HG02973 (cell line): ENCODE measurements around the gene SIM2.

Experiments used
- ATAC-seq: cut with Tn5 transposase; IDR thresholded peaks from one replicate; pipeline ENCODE4 v1.9.1; 2021; ENCODE audit warnings: moderate library complexity; ENCODE audit not compliant: unreplicated experiment

Gene SIM2

GRCh38 chr21:36713746-36714145, 14.8 kb downstream of the SIM2 start:
- ATAC-seq, result no peak

GRCh38 chr21:36716387-36716786, 17.5 kb downstream of the SIM2 start:
- no peak for ATAC-seq

- no peak for ATAC-seq
These were observed 17.9 kb downstream of the SIM2 start for GRCh38 chr21:36716836-36717235.

GRCh38 chr21:36717976-36718375, 19.1 kb downstream of the SIM2 start:
- no peak for ATAC-seq

GRCh38 chr21:36718951-36719501, 20.1 kb downstream of the SIM2 start:
- no peak for ATAC-seq

- ATAC-seq, result no peak
These were observed 20.7 kb downstream of the SIM2 start for GRCh38 chr21:36719614-36720013.

- ATAC-seq, result no peak
These were observed 22.9 kb downstream of the SIM2 start for GRCh38 chr21:36721817-36722216.

- ATAC-seq, result no peak
These were observed 23.8 kb downstream of the SIM2 start for GRCh38 chr21:36722370-36723368.

- ATAC-seq, result no peak
These were observed 24.5 kb downstream of the SIM2 start for GRCh38 chr21:36723371-36723881.

GRCh38 chr21:36724660-36725059, 25.7 kb downstream of the SIM2 start:
- ATAC-seq, result no peak

GRCh38 chr21:36725793-36726386, 27.0 kb downstream of the SIM2 start:
- ATAC-seq, result no peak

- no peak for ATAC-seq
These were observed 29.0 kb downstream of the SIM2 start for GRCh38 chr21:36727866-36728265.

- ATAC-seq, result no peak
These were observed 29.6 kb downstream of the SIM2 start for GRCh38 chr21:36728371-36729111.

- ATAC-seq, result no peak
These were observed 30.5 kb downstream of the SIM2 start for GRCh38 chr21:36729310-36729970.

- no peak for ATAC-seq
These were observed 31.7 kb downstream of the SIM2 start for GRCh38 chr21:36730291-36731281.

- no peak for ATAC-seq
These were observed 33.3 kb downstream of the SIM2 start for GRCh38 chr21:36732217-36732616.

- ATAC-seq, result no peak
These were observed 33.8 kb downstream of the SIM2 start for GRCh38 chr21:36732761-36733160.

- ATAC-seq, result no peak
These were observed 34.9 kb downstream of the SIM2 start for GRCh38 chr21:36733857-36734256.
